GM12878 (cell line): ENCODE measurements around the gene C1QTNF8. TPM values are rescaled to one million over a fixed set of nuclear protein-coding genes. Genes with fewer than 3 reads are reported as not detected.

Experiments used
- ATAC-seq: fragments of 200-7000 bp; cut with Tn5 transposase; 3 replicates; pipeline ENCODE4 v1.9.1; 2020; ENCODE audit warnings: mild to moderate bottlenecking, moderate library complexity
- BruUV-seq: library from RNA; stranded (reverse); fragments of 400-500 nt; replicated peaks from 2 replicates; lab custom pipeline; 2021; lab: Mats Ljungman, UMichigan
- CTCF ChIA-PET: fragments of 300-600 bp; sonication (Branson Sonifier 250); formaldehyde crosslinking; extraction: SDS; loops from one replicate; lab custom pipeline; 2021; ENCODE audit warnings: inconsistent platforms; lab: Yijun Ruan, JAX
- POLR2A ChIA-PET: fragments of 350-600 bp; formaldehyde crosslinking; extraction: SDS; loops from one replicate; lab custom pipeline; 2021; ENCODE audit warnings: inconsistent platforms; lab: Charles Lee
- RAD21 ChIA-PET: fragments of 300-600 bp; sonication (Branson Sonifier 250); formaldehyde crosslinking; loops from one replicate; lab custom pipeline; 2023; ENCODE audit warnings: antibody characterized with exemption; ENCODE audit not compliant: unreplicated experiment; lab: Charles Lee
- SMC1A ChIA-PET: fragments of 300-600 bp; sonication (Branson Sonifier 250); formaldehyde crosslinking; loops from one replicate; lab custom pipeline; 2023; ENCODE audit not compliant: unreplicated experiment, uncharacterized antibody; lab: Charles Lee
- DNase-seq: peaks from one replicate; pipeline ENCODE4 v3.0.0-alpha.2; 2011; ENCODE audit warnings: low read depth, low spot score
- FAIRE-seq: peaks from 3 replicates; lab custom pipeline; 2011; peaks lifted over from hg19 to GRCh38; lab: Jason Lieb, UNC
- H2AFZ ChIP-seq: 2 replicates; pipeline ENCODE4 v1.6.0; 2011; ENCODE audit warnings: low read depth, low read length, control low read depth; ENCODE audit not compliant: control insufficient read depth
- H3K27ac ChIP-seq: 2 replicates; pipeline ENCODE4 v1.5.1; 2011; ENCODE audit warnings: control low read depth; ENCODE audit not compliant: control insufficient read depth, insufficient read depth
- H3K27me3 ChIP-seq, 2 experiments: replicated peaks in 1 of 2; 2 replicates each; pipeline versions ENCODE4 v1.6.0 to v1.6.1; 2011; ENCODE audit warnings: low read length in 1 of 2; ENCODE audit not compliant: control insufficient read depth in 2 of 2, insufficient read depth in 2 of 2
- H3K36me3 ChIP-seq, 2 experiments: 2 replicates each; pipeline ENCODE4 v1.5.1; 2011; ENCODE audit warnings: low read length in 1 of 2; ENCODE audit not compliant: control insufficient read depth in 2 of 2, insufficient read depth in 2 of 2
- H3K4me1 ChIP-seq: 2 replicates; pipeline ENCODE4 v1.6.1; 2011; ENCODE audit warnings: mild to moderate bottlenecking, low read length, moderate library complexity, mixed read lengths; ENCODE audit not compliant: control insufficient read depth, insufficient read depth
- H3K4me2 ChIP-seq: 2 replicates; pipeline ENCODE4 v1.6.0; 2011; ENCODE audit warnings: control low read depth; ENCODE audit not compliant: control insufficient read depth, insufficient read depth
- H3K4me3 ChIP-seq: fragments of 200-600 bp; sonication (generic); 2 replicates; pipeline ENCODE4 v1.5.1; 2016
- H3K79me2 ChIP-seq: 2 replicates; pipeline ENCODE4 v1.6.0; 2011; ENCODE audit warnings: low read length; ENCODE audit not compliant: control insufficient read depth, insufficient read depth
- H3K9ac ChIP-seq: 2 replicates; pipeline ENCODE4 v1.8.0; 2011; ENCODE audit warnings: low read length, control low read depth, mixed read lengths; ENCODE audit not compliant: control insufficient read depth, insufficient read depth
- H3K9me3 ChIP-seq: replicated peaks from 3 replicates; pipeline ENCODE4 v1.5.1; 2011; ENCODE audit warnings: mild to moderate bottlenecking, low read length; ENCODE audit not compliant: control insufficient read depth, insufficient read depth
- H4K20me1 ChIP-seq: 2 replicates; pipeline ENCODE4 v1.6.0; 2011; ENCODE audit not compliant: control insufficient read depth, insufficient read depth
- BHLHE40 ChIP-seq, 2 experiments: fragments of 450-650 bp in 1 of 2; IDR thresholded peaks; 2 replicates each; pipeline ENCODE4 v1.6.1; 2011 to 2017; ENCODE audit warnings: low read depth in 2 of 2, borderline replicate concordance in 1 of 2, improper control_type of control experiment in 1 of 2, low read length in 1 of 2, mild to moderate bottlenecking in 1 of 2
- CTCF ChIP-seq, 3 experiments: IDR thresholded peaks in 2 of 3; conservative IDR thresholded peaks in 1 of 3; 2 replicates each; pipeline ENCODE4 v1.5.1; 2011; ENCODE audit warnings: low read depth in 3 of 3, low read length in 3 of 3, mild to moderate bottlenecking in 3 of 3, control low read depth in 2 of 3, moderate library complexity in 2 of 3, inconsistent platforms in 1 of 3, mixed read lengths in 1 of 3; ENCODE audit not compliant: control insufficient read depth in 2 of 3, insufficient read depth in 1 of 3; ENCODE audit errors: extremely low read depth in 1 of 3
- E4F1 ChIP-seq: fragments of 450-650 bp; IDR thresholded peaks from 2 replicates; pipeline ENCODE4 v1.6.1; 2018; ENCODE audit warnings: borderline replicate concordance, mild to moderate bottlenecking; ENCODE audit not compliant: partially characterized antibody
- EGR1 ChIP-seq, 2 experiments: IDR thresholded peaks; 1 replicate in 1 of 2; 2 replicates in 1 of 2; pipeline ENCODE4 v1.6.1; 2011 to 2012; ENCODE audit warnings: low read depth in 2 of 2, low read length in 2 of 2, borderline replicate concordance in 1 of 2, mild to moderate bottlenecking in 1 of 2, moderate library complexity in 1 of 2
- HDGF ChIP-seq: fragments of 450-650 bp; IDR thresholded peaks from 2 replicates; pipeline ENCODE4 v1.6.1; 2016; ENCODE audit warnings: antibody characterized with exemption
- MYC ChIP-seq: IDR thresholded peaks from 2 replicates; pipeline ENCODE4 v1.6.1; 2011; ENCODE audit warnings: mild to moderate bottlenecking, low read length, moderate library complexity, inconsistent platforms; ENCODE audit not compliant: insufficient read depth, insufficient replicate concordance, insufficient read length, severe bottlenecking
- NR2C2 ChIP-seq: IDR thresholded peaks from 2 replicates; pipeline ENCODE4 v1.6.1; 2011; ENCODE audit warnings: borderline replicate concordance, low read depth; ENCODE audit not compliant: control insufficient read depth, insufficient read length
- NR2F1 ChIP-seq: fragments of 450-650 bp; conservative IDR thresholded peaks from 2 replicates; pipeline ENCODE4 v1.6.1; 2017; ENCODE audit warnings: mild to moderate bottlenecking
- NRF1 ChIP-seq: conservative IDR thresholded peaks from 2 replicates; pipeline ENCODE4 v1.6.1; 2011; ENCODE audit warnings: mild to moderate bottlenecking, low read depth, low read length, improper control_type of control experiment
- RAD21 ChIP-seq: IDR thresholded peaks from 2 replicates; pipeline ENCODE4 v1.6.1; 2011; ENCODE audit warnings: mild to moderate bottlenecking, low read depth, low read length, moderate library complexity; ENCODE audit not compliant: insufficient read depth
- RCOR1 ChIP-seq: conservative IDR thresholded peaks from 2 replicates; pipeline ENCODE4 v1.6.1; 2012; ENCODE audit warnings: low read depth, low read length, improper control_type of control experiment
- RUNX3 ChIP-seq: IDR thresholded peaks from 2 replicates; pipeline ENCODE4 v1.6.1; 2012; ENCODE audit warnings: low read length, inconsistent platforms
- SMC3 ChIP-seq: IDR thresholded peaks from 2 replicates; pipeline ENCODE4 v1.6.1; 2011; ENCODE audit warnings: low read length, improper control_type of control experiment, borderline replicate concordance
- STAT3 ChIP-seq: IDR thresholded peaks from 2 replicates; pipeline ENCODE4 v1.6.1; 2011; ENCODE audit warnings: low read depth, low read length, improper control_type of control experiment
- ZNF274 ChIP-seq: IDR thresholded peaks from one replicate; pipeline ENCODE4 v1.8.0; 2011; ENCODE audit not compliant: insufficient read length, insufficient read depth
- WGBS: methylation state at CpG from one replicate; pipeline ENCODE4 v1.1.6; 2016; ENCODE audit warnings: low lambda C conversion rate; ENCODE audit not compliant: insufficient replicate concordance, insufficient coverage; ENCODE audit errors: missing lambda C conversion rate; 5-methylcytosine and 5-hydroxymethylcytosine counted together
- in situ Hi-C: fragments of 300-500 bp; cut with MboI; formaldehyde crosslinking; loops from 9 replicates; pipeline ENCODE4 v1.14.3; 2018; ENCODE audit warnings: mixed read lengths
- intact Hi-C: fragments of 100-400 bp; cut with micrococcal nuclease; formaldehyde crosslinking; loops from one replicate; pipeline ENCODE4 v1.14.2; 2022; ENCODE audit not compliant: unreplicated experiment
- polyA plus RNA-seq, 11 experiments: library from polyadenylated mRNA; depleted of rRNA in 4 of 11; unstranded in 6 of 11; stranded (reverse) in 5 of 11; fragments of >200 nt; fragmentation: Nextera tagmentation in 4 of 11; fragmentation: Illumina TruSeq in 1 of 11; extraction: Ambion mirVana in 4 of 11; extraction: Trizol in 1 of 11; gene quantifications; 1 replicate in 1 of 11; 2 replicates in 10 of 11; pipeline versions ENCODE4 v1.2.1 to v1.2.3, GENCODE V29; 2011 to 2016; ENCODE audit warnings: inconsistent platforms in 2 of 11, missing spikeins in 2 of 11, low read depth in 1 of 11
- total RNA-seq, 4 experiments: library from RNA; depleted of rRNA in 3 of 4; stranded (reverse); fragments of >200 nt in 3 of 4; fragmentation: Illumina TruSeq in 1 of 4; extraction: Trizol in 1 of 4; gene quantifications; 2 replicates each; pipeline versions ENCODE4 v1.2.1 to v1.2.3, GENCODE V29; 2013 to 2021

Gene C1QTNF8
- total and polyA plus RNA-seq, 10 of the 15 experiments (the other 5 are each of a cell fraction or from before 2014, with no cell fraction given) = not detected

DNA sequence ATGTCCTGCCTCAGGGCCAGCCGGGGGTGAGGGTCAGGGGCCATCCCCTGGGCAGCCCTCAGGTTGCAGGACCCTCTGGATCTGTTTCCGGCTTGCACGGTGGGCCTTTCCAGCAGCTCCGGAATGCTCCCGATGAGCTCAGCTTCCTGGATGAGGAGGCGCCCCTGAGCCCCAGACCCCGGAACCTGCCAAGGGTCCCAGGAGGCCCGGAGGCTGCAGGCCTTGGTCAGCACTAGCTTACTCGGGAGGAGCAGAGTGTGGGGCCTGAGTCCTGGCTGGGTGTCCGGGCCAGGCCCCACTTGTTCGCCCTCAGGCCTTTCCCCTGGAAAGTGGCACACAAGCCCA is 7.6 kb upstream of the C1QTNF8 start (continued):
- TF ChIP-seq NRF1 (no peak), ZNF274 (no peak), NR2C2 (no peak), E4F1 (no peak)

- no peaks in the 10 kb centered on the region for H4K20me1 ChIP-seq
- SMC1A ChIA-PET = interaction anchor here (0.6 kb wide), 1 partner anchor 391 kb away, joined by 3 read pairs; no protein-coding TSS in a partner anchor
- no peaks in the 10 kb centered on the region for H3K4me1 ChIP-seq
- no peaks in the 10 kb centered on the region for H3K36me3 ChIP-seq
- FAIRE-seq (no peak), DNase-seq (no peak), ATAC-seq (peak; percentile 93)
- in situ Hi-C loops = no loop called here
- H3K27ac ChIP-seq = no peak overlapping the region
- no peak overlapping the region for H3K9ac ChIP-seq
- RAD21 ChIA-PET = interaction anchor here (1.2 kb wide), 1 partner anchor 391 kb away, joined by 3 read pairs; no protein-coding TSS in a partner anchor
- H3K27me3 ChIP-seq = no peaks in the 10 kb centered on the region
- TF ChIP-seq EGR1 (IDR thresholded peaks at IDR 0.05; ENCODE audit: borderline replicate concordance in 1 of 2, low read depth in 2 of 2, low read length in 2 of 2) (peak in 1 of 2 experiments; percentile 41; a peak in 1 of 3 replicates), BHLHE40 (IDR thresholded peaks at IDR 0.05; ENCODE audit: borderline replicate concordance in 1 of 2, low read depth in 2 of 2, low read length in 1 of 2) (peak in 1 of 2 experiments; percentile 19; a peak in 1 of 4 replicates), RAD21 (peak; percentile 65), STAT3 (no peak), SMC3 (peak; percentile 31; the same call in 1 of the 2 replicates), CTCF (IDR thresholded peaks at IDR 0.05 in 2 of 3, conservative IDR thresholded peaks at IDR 0.05 in 1 of 3; ENCODE audit: control insufficient read depth in 2 of 3, extremely low read depth in 1 of 3, insufficient read depth in 1 of 3, low read depth in 3 of 3, low read length in 3 of 3) (peak; percentile 47 to 68 (median 59); a peak in 5 of 6 replicates), HDGF (no peak), MYC (no peak), NR2F1 (0 out of 2 replicates have a peak, but pooled peaks have one; percentile 22), RUNX3 (peak; percentile 48), RCOR1 (no peak)
- intact Hi-C loops = loop anchor here (2.0 kb wide), 1 partner anchor 392 kb away; no protein-coding TSS in a partner anchor
- no TSS peak for BruUV-seq
- H2AFZ ChIP-seq = no peak overlapping the region
- CTCF ChIA-PET = interaction anchor here (1.0 kb wide), 1 partner anchor 391 kb away, joined by 6 read pairs; no protein-coding TSS in a partner anchor
- H3K79me2 ChIP-seq = no peaks in the 10 kb centered on the region
- POLR2A ChIA-PET = no interaction called here
- H3K4me3 ChIP-seq = no peak overlapping the region
- WGBS = 10% methylated on average over 45 of the region's 61 CpGs
- no peak overlapping the region for H3K4me2 ChIP-seq
- no peaks in the 10 kb centered on the region for H3K9me3 ChIP-seq
Measured at GRCh38 chr16:1102921-1103635, 7.0 kb upstream of the C1QTNF8 start.
